NT2/D1 (cell line): ENCODE results near the gene LRRC3.

Experiments
- SUZ12 ChIP-seq: IDR thresholded peaks from 2 replicates; pipeline ENCODE4 v1.6.1; 2011; ENCODE audit not compliant: insufficient read length, insufficient read depth; ENCODE audit errors: extremely low read depth
- YY1 ChIP-seq: IDR thresholded peaks from 2 replicates; pipeline ENCODE4 v1.6.1; 2011; ENCODE audit not compliant: insufficient read length, insufficient read depth

DNA sequence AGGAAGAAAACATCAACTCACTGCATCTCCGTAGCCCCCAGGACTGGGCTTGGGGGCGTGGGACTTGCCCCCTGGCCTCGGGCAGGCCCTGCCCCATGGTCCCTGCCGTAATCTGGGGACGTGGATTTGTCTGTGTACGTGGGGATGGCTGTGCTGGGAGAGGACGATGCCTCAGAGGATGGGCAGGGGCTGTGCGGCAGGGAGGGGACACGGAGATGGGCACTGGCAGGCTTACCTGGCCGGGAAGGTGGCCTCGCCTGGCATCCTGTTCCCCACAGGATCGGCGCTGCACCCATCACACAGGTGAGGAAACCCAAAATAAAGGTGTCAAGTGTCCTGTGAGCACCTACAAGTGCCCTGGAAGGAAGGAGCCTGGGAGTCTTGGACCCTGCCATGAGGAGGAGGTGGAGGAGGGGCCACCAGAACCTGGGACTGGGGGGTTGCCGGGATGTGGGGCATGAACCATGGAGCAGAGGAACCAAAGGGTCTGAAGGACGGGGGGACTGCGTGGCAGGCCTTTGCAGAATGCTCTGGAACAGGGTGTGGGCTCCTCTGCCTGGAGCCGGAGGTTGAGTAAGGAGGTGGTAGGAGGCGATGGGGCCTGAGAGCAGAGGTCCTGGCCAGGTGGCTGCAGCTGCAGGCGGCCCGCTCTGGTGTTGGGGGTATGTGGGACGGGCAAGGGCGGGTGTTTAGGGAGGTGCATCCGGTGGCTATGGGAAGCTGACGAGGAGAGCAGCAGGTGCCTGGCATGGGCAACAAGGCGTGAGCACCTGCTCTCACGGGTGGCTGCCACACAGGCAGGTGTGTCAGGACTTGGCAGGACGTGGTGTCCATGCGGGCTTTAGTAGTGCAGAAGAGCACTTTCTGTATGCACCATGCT, 27.8 kb upstream of the LRRC3 start:
- TF ChIP-seq SUZ12: no peak
- no peak for TF ChIP-seq YY1
